ENCODE data around the gene RNF19B. TPM values are rescaled to one million over a fixed set of nuclear protein-coding genes. Genes with fewer than 3 reads are reported as not detected.
A peak's percentile ranks its signal among the peaks of the same experiment; 100 is the strongest.
"Not testable (repeated sequence)": the region's sequence is repeated elsewhere in the genome, so short reads cannot be mapped to it uniquely, and the experiment has no call there.

RNF19B gene
- total RNA-seq, 1 donor from 2014 or later, result 9.9 TPM

DNA sequence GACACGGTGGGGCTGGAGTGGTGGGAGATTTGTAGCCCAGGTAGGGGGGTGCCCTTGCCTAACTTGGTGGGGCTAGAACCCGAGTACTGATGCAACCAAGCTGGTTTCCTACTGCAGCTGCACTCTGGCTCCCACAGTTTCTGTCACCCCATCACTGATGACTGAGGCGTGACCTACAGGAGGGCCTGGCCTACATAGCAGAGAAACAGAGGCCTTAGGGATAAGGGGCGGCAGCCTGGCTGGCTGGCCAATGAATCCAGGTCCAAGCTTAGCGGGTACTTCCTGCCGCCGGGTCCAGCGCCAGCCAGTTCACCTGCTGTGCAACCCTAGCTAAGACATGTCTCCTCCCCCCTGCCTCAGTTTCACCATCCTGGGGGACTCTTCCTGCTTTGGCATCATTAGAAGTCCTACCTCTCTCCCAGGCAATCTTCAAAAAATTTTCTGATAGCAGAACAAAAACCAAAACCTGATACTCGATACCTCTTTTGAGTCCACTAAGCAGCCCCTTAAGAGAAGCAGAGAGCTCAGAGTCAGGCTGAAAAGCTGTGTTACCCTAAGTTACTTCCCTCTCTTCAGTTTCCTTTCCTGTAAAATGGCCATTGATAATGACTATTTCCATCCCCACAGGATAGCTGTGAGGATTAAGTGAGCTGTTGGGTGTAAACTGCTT, 27.3 kb upstream of the RNF19B start:
- no peak for DNase-seq

DNA sequence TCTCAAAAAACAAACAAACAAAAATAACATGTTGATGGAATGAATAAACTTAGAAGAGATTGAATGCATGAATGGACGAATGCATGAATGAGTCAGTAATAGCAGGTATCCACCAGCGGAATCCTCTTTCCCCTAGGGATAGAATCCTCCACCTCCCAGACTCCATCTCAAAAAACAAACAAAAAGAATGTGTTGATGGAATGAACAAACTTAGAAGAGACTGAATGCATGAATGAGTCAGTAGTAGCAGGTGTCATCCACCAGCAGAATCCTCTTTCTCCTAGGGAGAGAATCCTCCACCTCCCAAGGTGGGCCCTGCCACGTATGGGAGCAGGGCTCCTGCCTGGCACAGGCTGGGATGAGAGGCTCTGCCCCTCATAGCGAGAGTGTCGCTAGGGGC, 26.8 kb upstream of the RNF19B start:
- no peak for DNase-seq

- no peak for DNase-seq
These were observed 26.3 kb upstream of the RNF19B start for GRCh38 chr1:32990887-32991286.

DNA sequence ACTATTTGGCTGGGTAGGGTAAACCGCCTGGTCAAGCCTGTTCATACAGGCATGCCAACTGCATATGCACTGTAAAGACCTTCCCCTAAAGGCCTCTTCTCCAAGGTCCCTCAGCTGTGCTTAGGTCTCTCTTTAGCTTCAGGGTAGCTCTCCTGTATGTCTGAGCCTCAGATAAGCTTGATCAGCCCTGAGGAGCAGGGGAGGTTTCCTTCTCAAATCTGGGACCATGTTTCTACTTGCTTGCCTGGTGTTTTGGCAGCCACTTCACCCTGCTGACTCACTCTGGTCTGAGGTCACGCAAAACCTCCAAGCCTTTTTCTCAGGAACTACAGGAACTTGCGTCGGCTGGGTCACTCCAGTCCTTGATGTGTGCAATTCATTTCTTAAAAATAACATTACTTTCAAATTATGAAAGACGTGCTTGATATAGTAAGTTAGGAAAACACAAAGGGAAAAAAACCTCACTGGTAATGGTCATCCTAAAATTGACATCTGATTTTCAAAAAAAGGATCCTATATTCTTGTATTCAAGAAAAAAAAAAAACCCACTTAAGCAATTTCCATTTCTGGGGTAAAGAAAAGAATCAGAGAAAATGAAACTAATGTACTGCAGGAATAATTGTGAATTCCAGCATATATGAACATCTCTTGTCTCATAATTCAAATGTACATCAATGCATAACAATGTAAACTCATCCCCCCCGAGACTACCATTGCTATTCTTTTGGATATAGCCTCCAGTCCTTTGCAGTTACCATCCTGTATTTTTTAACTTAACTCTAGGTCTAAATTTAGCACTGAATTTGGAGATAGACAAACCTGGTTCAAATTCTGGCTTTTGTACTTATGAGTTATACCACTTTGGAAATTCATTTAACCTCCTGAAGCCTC, 24.8 kb upstream of the RNF19B start:
- DNase-seq, result no peak

DNA sequence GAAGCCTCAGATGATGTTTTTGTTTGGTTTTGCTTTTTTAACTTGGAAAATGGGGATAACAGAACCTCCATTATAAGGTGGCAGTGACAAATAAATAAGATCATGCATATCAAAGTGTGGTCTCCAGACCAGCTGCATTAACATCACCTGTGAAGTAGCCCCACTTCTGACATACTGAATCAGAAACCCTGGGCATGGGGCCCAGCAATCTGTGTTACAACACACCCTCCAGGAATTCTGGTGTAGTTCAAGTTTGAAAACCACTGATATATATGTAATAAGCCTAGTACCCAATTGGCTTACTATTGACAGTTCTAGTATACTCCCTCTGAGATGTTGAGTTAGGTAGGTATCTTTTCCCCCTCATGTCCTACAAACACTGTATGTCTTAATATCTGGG, 24.1 kb upstream of the RNF19B start:
- DNase-seq, result no peak

GRCh38 chr1:32985226-32985625, 20.6 kb upstream of the RNF19B start:
- no peak for DNase-seq

GRCh38 chr1:32984455-32985171, 20.0 kb upstream of the RNF19B start:
- no peak for DNase-seq

- DNase-seq, result no peak
These were observed 19.5 kb upstream of the RNF19B start for GRCh38 chr1:32984090-32984454.

- no peak for DNase-seq
These were observed 18.4 kb upstream of the RNF19B start for GRCh38 chr1:32983020-32983419.

DNA sequence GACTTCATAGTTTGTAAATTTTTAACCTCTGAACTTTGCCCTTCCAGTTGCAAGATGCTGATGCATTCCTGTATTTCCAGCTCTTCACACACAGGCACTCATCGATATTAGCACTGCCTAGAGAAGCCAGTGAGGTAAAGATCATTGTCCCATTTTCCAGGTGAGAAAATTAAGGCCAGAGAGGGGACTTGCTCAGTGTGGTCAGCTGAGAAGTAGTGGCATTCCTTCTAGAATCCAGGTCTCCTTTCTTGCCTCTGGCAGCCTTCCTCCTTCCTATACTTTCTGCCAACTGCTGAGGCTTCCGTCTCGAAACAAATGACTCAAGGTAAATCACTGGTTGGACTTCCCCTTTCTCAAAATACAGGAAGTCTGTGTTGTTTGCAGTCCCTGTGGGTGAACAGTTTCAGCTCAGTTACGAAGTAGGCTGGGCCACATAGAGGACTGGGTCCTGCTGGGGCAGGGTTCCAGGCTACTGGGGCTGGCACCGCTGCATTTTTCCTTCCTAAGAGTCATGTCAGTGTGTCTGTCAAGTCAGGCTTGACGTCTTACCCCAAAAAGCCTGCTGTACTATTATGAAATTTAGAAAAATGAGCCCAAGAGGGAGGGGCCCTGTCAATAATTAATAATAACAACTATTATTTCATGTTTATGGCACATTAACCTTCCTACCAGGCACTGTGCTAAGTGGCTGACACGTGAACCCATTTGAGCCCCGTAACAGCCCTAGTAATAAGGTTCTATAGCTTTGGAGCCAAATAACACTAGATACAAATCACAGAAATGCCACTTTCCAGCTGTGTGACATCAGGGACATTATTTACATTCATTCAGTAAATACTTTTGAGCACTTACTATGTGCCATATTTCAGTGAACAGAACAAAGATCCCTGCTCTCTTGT, 16.6 kb upstream of the RNF19B start:
- DNase-seq, result peak; percentile 44

GRCh38 chr1:32980080-32980479, 15.5 kb upstream of the RNF19B start:
- DNase-seq, result no peak

- DNase-seq, result no peak
These were observed 14.2 kb upstream of the RNF19B start for GRCh38 chr1:32978854-32979253.

GRCh38 chr1:32977546-32978087, 13.0 kb upstream of the RNF19B start:
- no peak for DNase-seq

GRCh38 chr1:32975055-32975454, 10.4 kb upstream of the RNF19B start:
- not testable (repeated sequence) for DNase-seq

GRCh38 chr1:32973458-32973857, 8.8 kb upstream of the RNF19B start:
- DNase-seq, result not testable (repeated sequence)

- DNase-seq, result peak; percentile 79
These were observed 8.3 kb upstream of the RNF19B start for GRCh38 chr1:32972814-32973428.

- DNase-seq, result no peak
These were observed 7.0 kb upstream of the RNF19B start for GRCh38 chr1:32971576-32971975.

GRCh38 chr1:32971156-32971555, 6.5 kb upstream of the RNF19B start:
- no peak for DNase-seq

DNA sequence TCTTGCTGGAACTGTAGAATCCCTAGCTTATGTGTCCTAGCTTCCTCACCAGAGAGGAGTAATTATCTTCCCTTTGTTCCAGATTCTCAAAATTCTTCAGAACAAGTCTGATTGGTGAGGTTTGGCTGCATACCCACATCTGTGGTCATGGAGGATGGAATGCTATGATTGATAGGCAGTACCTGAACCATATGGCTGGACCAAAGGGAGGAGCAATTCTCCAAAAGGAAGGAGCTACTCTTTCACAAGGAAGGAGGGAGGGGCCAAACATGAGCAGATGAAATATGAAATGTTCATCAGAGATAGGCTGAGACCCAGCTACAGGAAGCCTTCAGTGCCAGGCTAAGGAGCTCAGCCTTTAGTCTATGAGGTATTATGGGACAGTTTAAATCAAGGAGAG, 5.0 kb upstream of the RNF19B start:
- DNase-seq, result no peak

- DNase-seq, result no peak
These were observed 3.4 kb upstream of the RNF19B start for GRCh38 chr1:32967888-32968568.

GRCh38 chr1:32966900-32967299, 2.3 kb upstream of the RNF19B start:
- no peak for DNase-seq

Measured in tongue (tissue), 2 donors.